H1 (cell line): ENCODE data around the gene PPIA. TPM values are rescaled to one million over a fixed set of nuclear protein-coding genes. Genes with fewer than 3 reads are reported as not detected.
"Not testable (repeated sequence)": the region's sequence is repeated elsewhere in the genome, so short reads cannot be mapped to it uniquely, and the experiment has no call there.

Source experiments
- CTCF ChIA-PET: fragments of 300-600 bp; sonication (Branson Sonifier 250); formaldehyde crosslinking; loops from one replicate; lab custom pipeline; 2021; ENCODE audit not compliant: partially characterized antibody; lab: Charles Lee
- POLR2A ChIA-PET: fragments of 300-600 bp; sonication (Branson Sonifier 250); formaldehyde crosslinking; loops from one replicate; lab custom pipeline; 2021; ENCODE audit warnings: inconsistent platforms; ENCODE audit not compliant: partially characterized antibody; lab: Charles Lee
- DNase-seq, 2 experiments: peaks; one replicate each; pipeline versions ENCODE4 v3.0.0 to v3.0.0-alpha.2; 2010 to 2022; ENCODE audit warnings: low spot score in 2 of 2, low read depth in 1 of 2, mixed read lengths in 1 of 2
- FAIRE-seq: peaks from 2 replicates; lab custom pipeline; 2011; peaks lifted over from hg19 to GRCh38; lab: Jason Lieb, UNC
- H2AFZ ChIP-seq: 2 replicates; pipeline ENCODE4 v1.8.1; 2012; ENCODE audit warnings: low read length, inconsistent platforms
- H2AK5ac ChIP-seq: 2 replicates; pipeline ENCODE4 v1.6.1; 2013; ENCODE audit warnings: low read depth, low read length
- H2BK120ac ChIP-seq: replicated peaks from 2 replicates; pipeline ENCODE3; 2013; ENCODE audit warnings: low read depth, low read length, inconsistent platforms
- H2BK12ac ChIP-seq: 2 replicates; pipeline ENCODE4 v1.6.1; 2013; ENCODE audit warnings: low read depth, low read length
- H2BK15ac ChIP-seq: 2 replicates; pipeline ENCODE4 v1.6.1; 2013; ENCODE audit warnings: low read length
- H2BK20ac ChIP-seq: 2 replicates; pipeline ENCODE4 v1.6.1; 2013; ENCODE audit warnings: low read length
- H2BK5ac ChIP-seq: 2 replicates; pipeline ENCODE4 v1.6.1; 2013; ENCODE audit warnings: low read depth, low read length
- H3K14ac ChIP-seq: 2 replicates; pipeline ENCODE4 v1.6.1; 2013; ENCODE audit warnings: inconsistent platforms; ENCODE audit not compliant: insufficient read length
- H3K18ac ChIP-seq: 2 replicates; pipeline ENCODE4 v1.6.1; 2013; ENCODE audit warnings: low read length; ENCODE audit errors: extremely low read depth
- H3K23ac ChIP-seq: 2 replicates; pipeline ENCODE4 v1.6.1; 2013; ENCODE audit warnings: inconsistent platforms; ENCODE audit not compliant: insufficient read length
- H3K23me2 ChIP-seq: 2 replicates; pipeline ENCODE4 v1.6.1; 2013; ENCODE audit warnings: low read depth, low read length
- H3K27ac ChIP-seq: 2 replicates; pipeline ENCODE4 v1.6.1; 2011; ENCODE audit warnings: low read depth, low read length, inconsistent platforms
- H3K27me3 ChIP-seq, 4 experiments: replicated peaks in 1 of 4; 1 replicate in 1 of 4; 2 replicates in 3 of 4; pipeline versions ENCODE4 v1.6.1 to v1.8.1; 2011 to 2013; ENCODE audit warnings: low read length in 3 of 4, mild to moderate bottlenecking in 3 of 4, inconsistent platforms in 2 of 4, mixed read lengths in 2 of 4, moderate library complexity in 1 of 4; ENCODE audit not compliant: control insufficient read depth in 3 of 4, insufficient read depth in 3 of 4; ENCODE audit errors: extremely low read depth in 1 of 4
- H3K36me3 ChIP-seq, 4 experiments: 2 replicates each; pipeline versions ENCODE4 v1.6.1 to v1.8.1; 2011 to 2013; ENCODE audit warnings: mild to moderate bottlenecking in 4 of 4, low read length in 3 of 4, moderate library complexity in 2 of 4, control low read depth in 1 of 4, inconsistent platforms in 1 of 4; ENCODE audit not compliant: insufficient read depth in 4 of 4, control insufficient read depth in 2 of 4
- H3K4ac ChIP-seq: replicated peaks from 2 replicates; pipeline ENCODE3; 2013; ENCODE audit warnings: low read length, low read depth, mixed read lengths, inconsistent platforms; ENCODE audit not compliant: insufficient read length
- H3K4me1 ChIP-seq, 4 experiments: replicated peaks in 1 of 4; 1 replicate in 1 of 4; 2 replicates in 3 of 4; pipeline versions ENCODE4 v1.6.1 to v1.8.1; 2011 to 2013; ENCODE audit warnings: low read length in 3 of 4, inconsistent platforms in 2 of 4, mixed read lengths in 1 of 4; ENCODE audit not compliant: insufficient read depth in 4 of 4, control insufficient read depth in 3 of 4
- H3K4me2 ChIP-seq, 2 experiments: 2 replicates each; pipeline versions ENCODE4 v1.6.1 to v1.8.1; 2011 to 2013; ENCODE audit warnings: low read depth in 2 of 2, low read length in 2 of 2, control low read depth in 1 of 2, inconsistent platforms in 1 of 2, mild to moderate bottlenecking in 1 of 2; ENCODE audit not compliant: insufficient read depth in 1 of 2
- H3K4me3 ChIP-seq, 4 experiments: fragments of 200-600, 300-600 bp in 1 of 4; sonication (generic), shearing (Covaris generic), sonication (Bioruptor Twin) in 1 of 4; 2 replicates each; pipeline versions ENCODE4 v1.5.1 to v1.8.1; 2011 to 2016; ENCODE audit warnings: low read length in 4 of 4, low read depth in 3 of 4, control low read depth in 2 of 4, inconsistent platforms in 2 of 4, mild to moderate bottlenecking in 2 of 4, mixed read lengths in 1 of 4, moderate library complexity in 1 of 4; ENCODE audit not compliant: insufficient read depth in 2 of 4; ENCODE audit errors: extremely low read depth in 1 of 4
- H3K56ac ChIP-seq: replicated peaks from 2 replicates; pipeline ENCODE3; 2013; ENCODE audit warnings: low read depth, mild to moderate bottlenecking, mixed read lengths, low read length, inconsistent platforms; ENCODE audit not compliant: insufficient read length
- H3K79me1 ChIP-seq: 2 replicates; pipeline ENCODE4 v1.6.1; 2013; ENCODE audit warnings: low read depth, low read length, control low read depth
- H3K79me2 ChIP-seq, 2 experiments: 2 replicates each; pipeline versions ENCODE4 v1.6.1 to v1.8.1; 2012 to 2013; ENCODE audit warnings: low read length in 2 of 2, mild to moderate bottlenecking in 2 of 2, inconsistent platforms in 1 of 2; ENCODE audit not compliant: insufficient read depth in 2 of 2, control insufficient read depth in 1 of 2
- H3K9ac ChIP-seq, 4 experiments: replicated peaks in 1 of 4; 1 replicate in 1 of 4; 2 replicates in 3 of 4; pipeline versions ENCODE4 v1.6.1 to v1.8.1; 2011 to 2013; ENCODE audit warnings: low read depth in 3 of 4, low read length in 3 of 4, control low read depth in 2 of 4, mild to moderate bottlenecking in 2 of 4, moderate library complexity in 2 of 4, inconsistent platforms in 1 of 4; ENCODE audit errors: extremely low read depth in 1 of 4
- H3K9me3 ChIP-seq, 2 experiments: 2 replicates each; pipeline versions ENCODE4 v1.6.1 to v1.8.1; 2012 to 2013; ENCODE audit warnings: mild to moderate bottlenecking in 2 of 2, moderate library complexity in 2 of 2, control low read depth in 1 of 2, inconsistent platforms in 1 of 2, low read depth in 1 of 2, low read length in 1 of 2, mixed read lengths in 1 of 2; ENCODE audit not compliant: insufficient read depth in 2 of 2
- H4K20me1 ChIP-seq, 2 experiments: replicated peaks in 1 of 2; 2 replicates each; pipeline versions ENCODE3 to v1.8.1; 2011 to 2013; ENCODE audit warnings: inconsistent platforms in 2 of 2, low read length in 2 of 2, mild to moderate bottlenecking in 1 of 2; ENCODE audit not compliant: insufficient read depth in 2 of 2, control insufficient read depth in 1 of 2
- H4K5ac ChIP-seq: 2 replicates; pipeline ENCODE4 v1.6.1; 2013; ENCODE audit warnings: low read length, low read depth, mixed read lengths, inconsistent platforms; ENCODE audit not compliant: insufficient read length
- H4K8ac ChIP-seq: 2 replicates; pipeline ENCODE4 v1.8.0; 2013; ENCODE audit warnings: mild to moderate bottlenecking, moderate library complexity, low read length, inconsistent platforms; ENCODE audit not compliant: insufficient read depth; ENCODE audit errors: extremely low read depth
- H4K91ac ChIP-seq: replicated peaks from 2 replicates; pipeline ENCODE3; 2013; ENCODE audit warnings: low read length, mixed read lengths, inconsistent platforms; ENCODE audit not compliant: insufficient read length
- WGBS, 2 experiments: shearing (Covaris generic) in 1 of 2; methylation state at CpG; one replicate each; pipeline versions ENCODE4 v1.1.6 to v1.1.7; 2013 to 2015; ENCODE audit warnings: low lambda C conversion rate in 2 of 2, mixed read lengths in 2 of 2, inconsistent platforms in 1 of 2, low coverage in 1 of 2, missing lambda C conversion rate in 1 of 2; ENCODE audit not compliant: insufficient replicate concordance in 2 of 2, insufficient coverage in 1 of 2, insufficient read length in 1 of 2; ENCODE audit errors: extremely low coverage in 1 of 2, missing lambda C conversion rate in 1 of 2; 5-methylcytosine and 5-hydroxymethylcytosine counted together
- polyA plus RNA-seq, 7 experiments: library from polyadenylated mRNA; depleted of rRNA in 3 of 7; stranded (reverse) in 5 of 7; unstranded in 2 of 7; fragments of >200 nt in 5 of 7; fragments of 200-250 nt in 2 of 7; gene quantifications; 1 replicate in 5 of 7; 2 replicates in 1 of 7; 4 replicates in 1 of 7; pipeline versions ENCODE4 v1.2.1 to v1.2.3, GENCODE V29; 2011 to 2013; ENCODE audit warnings: missing spikeins in 2 of 7, mixed read lengths in 2 of 7
- total RNA-seq: library from RNA; stranded (reverse); fragmentation: NEBNext Ultra II Directional; extraction: Animal tissue kit (Norgen Biotek cat#: 25700); gene quantifications from 2 replicates; pipeline ENCODE4 v1.2.1, GENCODE V29; 2021

The PPIA gene
- total and polyA plus RNA-seq, 2 of the 8 experiments (the other 6 are each of a cell fraction or from before 2014, with no cell fraction given), result 2,865 to 5,394 TPM

GRCh38 chr7:44842675-44843074 is 46.2 kb downstream of the PPIA start:
- peaks cover 5 to 37% (median 10%) of the 10 kb centered on the region in 4 experiments; a peak in 6 of 8 replicates for H3K36me3 ChIP-seq
- H4K8ac ChIP-seq, H2BK5ac ChIP-seq, H3K9ac ChIP-seq, H2AK5ac ChIP-seq, H3K4me1 ChIP-seq, H3K27me3 ChIP-seq, H4K20me1 ChIP-seq, H2BK12ac ChIP-seq, H3K56ac ChIP-seq, H4K5ac ChIP-seq, H3K4ac ChIP-seq, H3K23ac ChIP-seq, H4K91ac ChIP-seq, H2BK15ac ChIP-seq, H3K9me3 ChIP-seq, H3K27ac ChIP-seq, H3K14ac ChIP-seq, H2BK20ac ChIP-seq, H3K4me3 ChIP-seq, CTCF ChIA-PET, FAIRE-seq, H2BK120ac ChIP-seq, H2AFZ ChIP-seq, DNase-seq, H3K23me2 ChIP-seq, H3K18ac ChIP-seq, H3K79me1 ChIP-seq, H3K4me2 ChIP-seq: not testable (repeated sequence)
- 95% methylated on average over 8 of the region's 8 CpGs; no CpG with 5 or more reads in 1 of the 2 experiments for WGBS, 2 experiments
- POLR2A ChIA-PET, result interaction anchor here (0.6 to 3.0 kb wide), 3 partner anchors 12 to 48 kb away, joined by 4 to 17 read pairs (median 5); no protein-coding TSS in a partner anchor
- peaks cover 24 to 84% of the 10 kb centered on the region in 2 experiments for H3K79me2 ChIP-seq

GRCh38 chr7:44843440-44843839 is 47.0 kb downstream of the PPIA start:
- Histone ChIP-seq H3K79me2 (peaks cover 24 to 81% of the 10 kb centered on the region in 2 experiments), H3K36me3 (peaks cover 4 to 36% (median 10%) of the 10 kb centered on the region in 4 experiments; a peak in 5 of 8 replicates)
- not testable (repeated sequence) for H3K9ac ChIP-seq, H2BK12ac ChIP-seq, H3K18ac ChIP-seq, H3K79me1 ChIP-seq, H2BK20ac ChIP-seq, H2BK5ac ChIP-seq, H2AFZ ChIP-seq, H3K56ac ChIP-seq, H3K4me2 ChIP-seq, H3K23me2 ChIP-seq, H3K4me3 ChIP-seq, H3K4ac ChIP-seq, H3K23ac ChIP-seq, H2AK5ac ChIP-seq, H3K9me3 ChIP-seq, H3K27me3 ChIP-seq, H3K27ac ChIP-seq, H4K5ac ChIP-seq, H2BK120ac ChIP-seq, H3K14ac ChIP-seq, H2BK15ac ChIP-seq, H4K8ac ChIP-seq, DNase-seq, H4K20me1 ChIP-seq, H4K91ac ChIP-seq, H3K4me1 ChIP-seq, FAIRE-seq
- ChIA-PET CTCF (interaction anchor here (0.7 to 1.2 kb wide), 2 partner anchors 75 to 77 kb away, joined by 3 read pairs; no protein-coding TSS in a partner anchor), POLR2A (interaction anchor here (1.2 to 7.8 kb wide), 6 partner anchors 9 to 42 kb away, joined by 3 to 53 read pairs (median 4); partner anchors contain the start of gene PURB)
- WGBS, 2 experiments, result 95% methylated on average over 5 of the region's 5 CpGs; no CpG with 5 or more reads in 1 of the 2 experiments
